ENCODE measurements around the gene HSD17B1. TPM values are rescaled to one million over a fixed set of nuclear protein-coding genes. Genes with fewer than 3 reads are reported as not detected.

The HSD17B1 gene
- total RNA-seq, 6 donors from 2014 or later = 1.3 to 6.3 (median 1.7) TPM; not detected in 1

DNA sequence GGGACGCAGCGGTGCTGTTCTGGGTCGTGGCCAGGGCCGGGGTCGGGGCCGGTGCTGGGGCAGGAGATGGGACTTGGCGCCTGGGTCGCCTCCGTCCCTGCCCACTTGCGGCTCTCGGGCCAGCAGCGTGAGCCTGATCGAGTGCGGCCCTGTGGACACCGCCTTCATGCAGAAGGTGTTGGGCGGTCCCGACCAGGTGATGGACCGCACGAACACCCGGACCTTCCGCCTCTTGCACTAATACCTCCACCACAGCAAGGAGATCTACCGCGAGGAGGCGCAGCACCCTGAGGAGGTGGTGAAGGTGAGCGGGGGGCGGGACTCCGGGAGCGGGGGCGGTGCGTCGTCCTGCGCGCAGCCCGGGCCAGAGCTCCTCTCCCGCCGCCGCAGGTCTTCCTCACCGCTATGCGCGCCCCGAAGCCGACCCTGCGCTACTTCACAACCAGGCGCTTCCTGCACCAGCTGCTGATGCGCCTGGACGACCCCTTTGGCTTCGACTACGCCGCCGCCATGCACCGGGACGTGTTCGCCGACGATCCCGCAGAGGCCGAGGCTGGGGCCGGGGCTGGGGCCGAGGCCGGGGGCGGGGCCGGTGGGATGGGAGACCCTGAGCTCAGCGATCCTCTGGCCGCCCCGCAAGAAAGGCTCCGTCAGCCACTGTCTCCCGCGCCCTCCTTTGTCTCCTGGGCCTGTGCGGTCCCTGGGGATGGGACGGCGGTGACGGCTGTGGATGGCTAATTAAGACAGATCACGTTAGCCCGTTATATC, 4.5 kb upstream of the HSD17B1 start:
- Histone ChIP-seq H3K4me3 (peak overlapping the region in 3 of 4 donors; percentile 31 to 48 (median 42)), H3K36me3 (peaks cover 5 to 28% (median 9%) of the 10 kb centered on the region in 4 donors), H3K9me3 (no peaks in the 10 kb centered on the region), H3K4me1 (peaks cover 3 to 25% (median 9%) of the 10 kb centered on the region in 4 donors), H3K27ac (no peak overlapping the region), H3K27me3 (no peaks in the 10 kb centered on the region)
- WGBS, 2 donors = 55 to 59% methylated on average over 17 to 63 of the region's 74 CpGs
- DNase-seq (peak; percentile 84 to 93), ATAC-seq (ENCODE audit: low FRiP score in 2 of 2) (peak; percentile 68 to 82)
- TF ChIP-seq, protein P1, sequence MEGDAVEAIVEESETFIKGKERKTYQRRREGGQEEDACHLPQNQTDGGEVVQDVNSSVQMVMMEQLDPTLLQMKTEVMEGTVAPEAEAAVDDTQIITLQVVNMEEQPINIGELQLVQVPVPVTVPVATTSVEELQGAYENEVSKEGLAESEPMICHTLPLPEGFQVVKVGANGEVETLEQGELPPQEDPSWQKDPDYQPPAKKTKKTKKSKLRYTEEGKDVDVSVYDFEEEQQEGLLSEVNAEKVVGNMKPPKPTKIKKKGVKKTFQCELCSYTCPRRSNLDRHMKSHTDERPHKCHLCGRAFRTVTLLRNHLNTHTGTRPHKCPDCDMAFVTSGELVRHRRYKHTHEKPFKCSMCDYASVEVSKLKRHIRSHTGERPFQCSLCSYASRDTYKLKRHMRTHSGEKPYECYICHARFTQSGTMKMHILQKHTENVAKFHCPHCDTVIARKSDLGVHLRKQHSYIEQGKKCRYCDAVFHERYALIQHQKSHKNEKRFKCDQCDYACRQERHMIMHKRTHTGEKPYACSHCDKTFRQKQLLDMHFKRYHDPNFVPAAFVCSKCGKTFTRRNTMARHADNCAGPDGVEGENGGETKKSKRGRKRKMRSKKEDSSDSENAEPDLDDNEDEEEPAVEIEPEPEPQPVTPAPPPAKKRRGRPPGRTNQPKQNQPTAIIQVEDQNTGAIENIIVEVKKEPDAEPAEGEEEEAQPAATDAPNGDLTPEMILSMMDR (IDR thresholded peaks at IDR 0.05) = peak in 4 of 6 experiments; percentile 28 to 75 (median 67)
- TF ChIP-seq POLR2AphosphoS5 (IDR thresholded peaks at IDR 0.05) = no peak

DNA sequence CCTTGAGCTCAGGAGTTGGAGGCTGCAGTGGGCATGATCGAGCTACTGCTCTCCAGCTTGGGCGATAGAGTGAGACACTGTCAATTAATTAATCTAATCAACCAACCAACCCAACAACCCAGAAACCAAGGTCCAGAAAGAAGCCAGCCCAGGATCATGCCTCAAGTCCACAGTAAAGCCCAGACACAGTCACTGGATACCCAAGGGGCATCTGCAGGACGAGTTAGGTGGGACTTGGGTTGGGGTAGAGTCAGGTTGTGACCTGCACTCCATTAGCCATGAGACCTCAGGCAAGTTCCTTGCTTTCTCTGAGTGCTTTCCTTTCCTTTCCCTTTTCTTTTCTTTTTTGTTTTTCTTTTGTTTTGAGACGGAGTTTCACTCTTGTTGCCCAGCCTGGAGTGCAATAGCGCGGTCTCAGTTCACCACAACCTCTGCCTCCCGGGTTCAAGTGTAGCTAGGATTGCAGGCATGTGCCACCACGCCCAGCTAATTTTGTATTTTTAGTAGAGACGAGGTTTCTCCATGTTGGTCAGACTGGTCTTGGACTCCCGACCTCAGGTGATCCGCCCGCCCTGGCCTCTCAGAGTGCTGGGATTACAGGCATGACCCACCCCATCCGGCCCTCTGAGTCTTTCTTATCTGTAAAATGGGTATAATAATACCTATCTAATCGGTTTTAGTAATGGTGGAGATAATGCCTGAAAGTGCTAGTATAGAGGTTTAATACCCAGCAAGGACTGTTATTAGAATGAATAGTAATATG, 3.5 kb upstream of the HSD17B1 start:
- no peaks in the 10 kb centered on the region for H3K9me3 ChIP-seq
- DNase-seq = no peak
- H3K27ac ChIP-seq = no peak overlapping the region
- no peaks in the 10 kb centered on the region for H3K27me3 ChIP-seq
- WGBS, 2 donors = 84 to 85% methylated on average over 14 of the region's 14 CpGs
- peaks cover 12 to 34% (median 18%) of the 10 kb centered on the region in 4 donors for H3K4me1 ChIP-seq
- peaks cover 0 to 19% (median 1%) of the 10 kb centered on the region in 4 donors for H3K36me3 ChIP-seq
- ATAC-seq (ENCODE audit: low FRiP score in 2 of 2) = no peak
- TF ChIP-seq EP300 (IDR thresholded peaks at IDR 0.05) = no peak
- TF ChIP-seq POLR2AphosphoS5 (IDR thresholded peaks at IDR 0.05) = no peak
- TF ChIP-seq POLR2A (IDR thresholded peaks at IDR 0.05) = no peak
- TF ChIP-seq, protein P1 (IDR thresholded peaks at IDR 0.05) = no peak
- H3K4me3 ChIP-seq = no peak overlapping the region

DNA sequence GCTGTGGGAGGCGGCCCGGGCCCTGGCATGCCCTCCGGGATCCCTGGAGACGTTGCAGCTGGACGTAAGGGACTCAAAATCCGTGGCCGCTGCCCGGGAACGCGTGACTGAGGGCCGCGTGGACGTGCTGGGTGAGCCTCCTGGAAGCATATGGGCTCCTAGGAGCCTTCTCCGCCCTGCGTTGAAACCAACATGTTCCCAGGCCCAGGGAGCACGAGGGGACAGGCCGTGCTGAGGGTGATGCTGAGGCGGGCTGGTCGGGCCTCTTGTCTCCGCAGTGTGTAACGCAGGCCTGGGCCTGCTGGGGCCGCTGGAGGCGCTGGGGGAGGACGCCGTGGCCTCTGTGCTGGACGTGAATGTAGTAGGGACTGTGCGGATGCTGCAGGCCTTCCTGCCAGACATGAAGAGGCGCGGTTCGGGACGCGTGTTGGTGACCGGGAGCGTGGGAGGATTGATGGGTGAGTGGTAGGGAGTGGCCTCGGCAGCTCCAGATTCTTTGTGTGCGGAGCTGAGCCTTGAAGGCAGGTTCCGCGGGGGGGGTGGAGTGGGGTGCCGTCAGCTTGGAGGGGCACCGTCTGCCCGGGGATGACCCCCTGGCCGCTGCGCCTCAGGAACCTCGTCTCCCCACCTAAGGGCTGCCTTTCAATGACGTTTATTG, 567 bp downstream of the HSD17B1 start:
- Histone ChIP-seq H3K27me3 (no peaks in the 10 kb centered on the region), H3K36me3 (peaks cover 0 to 6% (median 0%) of the 10 kb centered on the region in 4 donors), H3K27ac (peak overlapping the region in 2 of 4 donors; percentile 94 to 95), H3K4me1 (peaks cover 17 to 40% (median 24%) of the 10 kb centered on the region in 4 donors), H3K4me3 (peak overlapping the region in 2 of 4 donors; percentile 59 to 88), H3K9me3 (no peaks in the 10 kb centered on the region)
- TF ChIP-seq POLR2A (IDR thresholded peaks at IDR 0.05) = no peak
- TF ChIP-seq, protein P1 (IDR thresholded peaks at IDR 0.05) = peak in 1 of 6 experiments; percentile 4
- TF ChIP-seq POLR2AphosphoS5 (IDR thresholded peaks at IDR 0.05) = no peak
- ATAC-seq (ENCODE audit: low FRiP score in 2 of 2) (peak; percentile 13 to 36), DNase-seq (peak in 1 of 2 donors; percentile 86)
- 77 to 82% methylated on average over 18 to 32 of the region's 45 CpGs for WGBS, 2 donors

DNA sequence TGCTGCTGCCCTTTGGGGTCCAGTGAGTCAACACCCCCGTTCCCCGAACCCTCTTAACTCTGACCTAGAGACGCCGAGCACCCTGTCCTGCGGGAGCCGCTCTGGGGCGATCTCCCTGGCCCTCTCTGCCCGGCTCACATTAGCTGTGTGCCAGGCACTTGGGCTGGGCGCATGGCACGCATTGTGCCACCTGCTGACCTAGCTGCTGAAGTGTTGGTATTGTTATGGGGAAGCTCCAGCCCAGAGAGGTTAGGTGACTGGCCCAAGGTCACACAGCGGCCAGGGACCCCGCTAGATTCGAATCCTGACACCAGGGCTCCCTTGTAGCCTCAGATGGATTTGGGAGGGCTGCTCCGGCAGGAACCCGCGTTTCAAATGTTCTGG, 1.1 kb downstream of the HSD17B1 start:
- peaks cover 17 to 34% (median 23%) of the 10 kb centered on the region in 4 donors for H3K4me1 ChIP-seq
- ATAC-seq (ENCODE audit: low FRiP score in 2 of 2) = peak in 1 of 2 donors; percentile 17
- H3K9me3 ChIP-seq = no peaks in the 10 kb centered on the region
- peak; percentile 61 to 81 for DNase-seq
- H3K36me3 ChIP-seq = peaks cover 0 to 6% (median 0%) of the 10 kb centered on the region in 4 donors
- peak overlapping the region; percentile 82 to 96 (median 94) for H3K27ac ChIP-seq
- H3K4me3 ChIP-seq = peak overlapping the region; percentile 59 to 95 (median 74)
- TF ChIP-seq POLR2A (IDR thresholded peaks at IDR 0.05) (no peak), EP300 (IDR thresholded peaks at IDR 0.05) (no peak), POLR2AphosphoS5 (IDR thresholded peaks at IDR 0.05) (no peak)
- TF ChIP-seq, protein P1 (IDR thresholded peaks at IDR 0.05) = no peak
- H3K27me3 ChIP-seq = no peaks in the 10 kb centered on the region
- WGBS, 2 donors = 67 to 78% methylated on average over 9 to 12 of the region's 16 CpGs

Measured in upper lobe of left lung (tissue), 6 donors.